Neuronal stem cell (in vitro differentiated cells): ENCODE measurements around the gene TTLL8.
"Not testable (repeated sequence)": the region's sequence is repeated elsewhere in the genome, so short reads cannot be mapped to it uniquely, and the experiment has no call there.

ENCODE experiments used
- DNase-seq: peaks from one replicate; pipeline ENCODE4 v3.0.0-alpha.2; 2013; ENCODE audit warnings: low spot score
- H2AFZ ChIP-seq: one replicate; pipeline ENCODE4 v1.6.1; 2013; ENCODE audit warnings: mild to moderate bottlenecking, low read length, inconsistent platforms
- H2AK5ac ChIP-seq: 2 replicates; pipeline ENCODE4 v1.6.1; 2013; ENCODE audit warnings: low read depth, mild to moderate bottlenecking, inconsistent platforms, low read length, moderate library complexity, mixed read lengths
- H2BK120ac ChIP-seq: 2 replicates; pipeline ENCODE4 v1.6.1; 2013; ENCODE audit warnings: low read depth, mild to moderate bottlenecking, inconsistent platforms, low read length, moderate library complexity, mixed read lengths
- H2BK12ac ChIP-seq: one replicate; pipeline ENCODE4 v1.6.1; 2013; ENCODE audit warnings: low read length, inconsistent platforms
- H2BK15ac ChIP-seq: 2 replicates; pipeline ENCODE4 v1.6.1; 2013; ENCODE audit warnings: mild to moderate bottlenecking, low read length, inconsistent platforms, mixed read lengths
- H2BK5ac ChIP-seq: one replicate; pipeline ENCODE4 v1.6.1; 2013; ENCODE audit warnings: inconsistent platforms, mild to moderate bottlenecking, low read length, moderate library complexity
- H3K14ac ChIP-seq: one replicate; pipeline ENCODE4 v1.6.1; 2013; ENCODE audit warnings: low read length, inconsistent platforms
- H3K18ac ChIP-seq: 2 replicates; pipeline ENCODE4 v1.6.1; 2013; ENCODE audit warnings: low read length, inconsistent platforms
- H3K23ac ChIP-seq: 2 replicates; pipeline ENCODE4 v1.6.1; 2013; ENCODE audit warnings: low read depth, mild to moderate bottlenecking, mixed read lengths, low read length, inconsistent platforms; ENCODE audit not compliant: poor library complexity
- H3K27ac ChIP-seq: replicated peaks from 3 replicates; pipeline ENCODE4 v1.5.1; 2013; ENCODE audit warnings: low read length, inconsistent platforms
- H3K27me3 ChIP-seq, 3 experiments: 2 replicates each; pipeline ENCODE4 v1.6.1; 2013; ENCODE audit warnings: low read length in 3 of 3, mild to moderate bottlenecking in 2 of 3, inconsistent platforms in 1 of 3, low read depth in 1 of 3, mixed read lengths in 1 of 3, moderate library complexity in 1 of 3; ENCODE audit not compliant: control insufficient read depth in 3 of 3, insufficient read depth in 3 of 3
- H3K36me3 ChIP-seq, 2 donors: replicated peaks in 1 of 2; 2 replicates each; pipeline ENCODE4 v1.6.1; 2013; ENCODE audit warnings: low read length in 2 of 2; ENCODE audit not compliant: control insufficient read depth in 2 of 2, insufficient read depth in 2 of 2
- H3K4ac ChIP-seq: 2 replicates; pipeline ENCODE4 v1.6.1; 2013; ENCODE audit warnings: inconsistent platforms, mild to moderate bottlenecking, low read length, moderate library complexity
- H3K4me1 ChIP-seq, 2 donors: 1 replicate in 1 of 2; 2 replicates in 1 of 2; pipeline ENCODE4 v1.6.1; 2013; ENCODE audit warnings: low read length in 2 of 2, low read depth in 1 of 2; ENCODE audit not compliant: control insufficient read depth in 2 of 2, insufficient read depth in 1 of 2
- H3K4me2 ChIP-seq: one replicate; pipeline ENCODE4 v1.6.1; 2013; ENCODE audit warnings: mild to moderate bottlenecking, low read length, inconsistent platforms; ENCODE audit not compliant: insufficient read depth, poor library complexity, severe bottlenecking
- H3K4me3 ChIP-seq, 2 donors: 2 replicates each; pipeline ENCODE4 v1.5.1; 2013; ENCODE audit warnings: low read length in 2 of 2, mild to moderate bottlenecking in 2 of 2, inconsistent platforms in 1 of 2, moderate library complexity in 1 of 2
- H3K79me1 ChIP-seq: one replicate; pipeline ENCODE4 v1.6.1; 2013; ENCODE audit warnings: low read depth, mild to moderate bottlenecking, inconsistent platforms, low read length, moderate library complexity
- H3K9ac ChIP-seq: one replicate; pipeline ENCODE4 v1.6.1; 2013; ENCODE audit warnings: mild to moderate bottlenecking, low read depth, low read length, inconsistent platforms; ENCODE audit not compliant: poor library complexity
- H3K9me3 ChIP-seq, 2 donors: replicated peaks in 1 of 2; 2 replicates each; pipeline versions ENCODE3 to v1.6.1; 2013; ENCODE audit warnings: low read length in 2 of 2, mild to moderate bottlenecking in 2 of 2, inconsistent platforms in 1 of 2, low read depth in 1 of 2, mixed read lengths in 1 of 2, moderate library complexity in 1 of 2; ENCODE audit not compliant: control insufficient read depth in 2 of 2, insufficient read depth in 1 of 2
- H4K8ac ChIP-seq: one replicate; pipeline ENCODE4 v1.6.1; 2013; ENCODE audit warnings: low read depth, mild to moderate bottlenecking, inconsistent platforms, low read length, moderate library complexity
- H4K91ac ChIP-seq: one replicate; pipeline ENCODE4 v1.6.1; 2013; ENCODE audit warnings: low read length, low read depth, mild to moderate bottlenecking, inconsistent platforms; ENCODE audit not compliant: poor library complexity
- WGBS, 2 donors: extraction: QIAGEN DNeasy Blood & Tissue Kit; methylation state at CpG; one replicate each; pipeline ENCODE4 v1.1.7; 2013; ENCODE audit warnings: missing lambda C conversion rate in 2 of 2, mixed read lengths in 1 of 2; ENCODE audit not compliant: insufficient read length in 2 of 2, insufficient replicate concordance in 1 of 2; ENCODE audit errors: extremely low coverage in 2 of 2; 5-methylcytosine and 5-hydroxymethylcytosine counted together

The TTLL8 gene

DNA sequence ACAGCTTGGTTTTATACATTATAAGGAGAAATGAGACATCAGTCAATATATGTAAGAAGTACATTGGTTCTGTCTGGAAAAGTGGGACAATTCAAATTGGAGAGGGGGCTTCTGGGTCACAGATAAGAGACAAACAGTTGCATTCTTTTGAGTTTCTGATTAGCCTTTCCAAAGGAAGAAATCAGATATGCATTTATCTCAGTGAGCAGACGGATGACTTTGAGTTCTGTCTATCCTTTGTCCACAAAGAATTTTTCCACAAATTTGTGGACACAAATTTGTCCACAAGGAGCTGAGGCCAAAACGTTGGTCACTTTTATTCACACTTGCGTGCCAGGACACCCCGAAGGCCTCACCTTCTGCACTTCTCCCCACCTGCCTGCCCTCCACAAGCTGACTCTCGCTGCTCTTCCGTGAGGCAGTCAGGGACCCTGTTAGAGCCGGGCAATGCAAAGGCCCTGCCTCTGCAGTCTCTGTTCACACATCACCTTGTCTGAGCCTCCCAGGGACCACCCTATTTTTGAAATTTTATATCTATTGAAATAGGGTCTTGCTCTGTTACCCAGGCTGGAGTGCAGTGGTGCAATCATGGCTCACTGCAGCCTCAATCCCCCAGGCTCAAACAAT, 66.1 kb downstream of the TTLL8 start:
- Histone ChIP-seq H3K9ac (no peak overlapping the region), H2AK5ac (no peak overlapping the region), H3K4me2 (no peak overlapping the region), H2BK120ac (no peak overlapping the region), H3K14ac (no peak overlapping the region), H4K8ac (no peak overlapping the region), H4K91ac (no peak overlapping the region), H3K27me3 (no peaks in the 10 kb centered on the region), H3K4me3 (no peak overlapping the region), H3K79me1 (no peaks in the 10 kb centered on the region), H2AFZ (no peak overlapping the region), H2BK5ac (no peak overlapping the region), H2BK15ac (no peak overlapping the region), H3K27ac (no peak overlapping the region), H3K36me3 (no peaks in the 10 kb centered on the region), H3K4me1 (peaks cover 0 to 2% of the 10 kb centered on the region in 2 donors), H3K18ac (no peak overlapping the region), H3K4ac (no peak overlapping the region), H3K23ac (no peak overlapping the region), H3K9me3 (peaks cover 5 to 9% of the 10 kb centered on the region in 2 donors), H2BK12ac (no peak overlapping the region)
- WGBS, 2 donors: no CpG with 5 or more reads among the region's 7 CpGs
- no peak for DNase-seq

DNA sequence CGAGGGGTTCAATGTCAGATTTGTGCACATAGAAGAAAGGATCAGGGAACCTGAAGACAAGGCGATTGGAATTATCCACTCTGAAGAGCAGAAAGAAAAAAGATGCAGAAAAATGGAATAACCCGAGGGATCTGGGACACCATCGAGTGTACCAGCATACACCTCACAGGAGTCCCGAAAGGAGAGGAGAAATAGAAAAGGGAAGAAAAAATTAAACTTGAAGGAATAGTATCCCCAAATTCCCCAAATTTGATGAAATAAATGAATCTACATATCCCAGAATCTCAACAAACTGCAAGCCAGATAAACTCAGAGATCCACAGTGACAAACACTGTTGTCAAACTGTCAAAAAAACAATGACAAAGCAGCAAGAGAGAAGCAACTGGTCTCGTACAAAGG, 66.9 kb downstream of the TTLL8 start:
- H2AK5ac ChIP-seq: no peak overlapping the region
- no peak overlapping the region for H2BK15ac ChIP-seq
- H3K4me1 ChIP-seq: peaks cover 0 to 2% of the 10 kb centered on the region in 2 donors
- H3K4me2 ChIP-seq: no peak overlapping the region
- no peak for DNase-seq
- no CpG with 5 or more reads among the region's 6 CpGs for WGBS, 2 donors
- no peak overlapping the region for H3K14ac ChIP-seq
- peaks cover 5 to 14% of the 10 kb centered on the region in 2 donors for H3K9me3 ChIP-seq
- no peaks in the 10 kb centered on the region for H3K36me3 ChIP-seq
- no peak overlapping the region for H3K18ac ChIP-seq
- no peak overlapping the region for H3K23ac ChIP-seq
- H4K8ac ChIP-seq: no peak overlapping the region
- H3K27me3 ChIP-seq: no peaks in the 10 kb centered on the region
- H3K4ac ChIP-seq: no peak overlapping the region
- no peak overlapping the region for H3K27ac ChIP-seq
- H3K9ac ChIP-seq: no peak overlapping the region
- no peaks in the 10 kb centered on the region for H3K79me1 ChIP-seq
- no peak overlapping the region for H2BK5ac ChIP-seq
- no peak overlapping the region for H2AFZ ChIP-seq
- no peak overlapping the region for H2BK120ac ChIP-seq
- no peak overlapping the region for H3K4me3 ChIP-seq
- H2BK12ac ChIP-seq: no peak overlapping the region
- H4K91ac ChIP-seq: no peak overlapping the region

DNA sequence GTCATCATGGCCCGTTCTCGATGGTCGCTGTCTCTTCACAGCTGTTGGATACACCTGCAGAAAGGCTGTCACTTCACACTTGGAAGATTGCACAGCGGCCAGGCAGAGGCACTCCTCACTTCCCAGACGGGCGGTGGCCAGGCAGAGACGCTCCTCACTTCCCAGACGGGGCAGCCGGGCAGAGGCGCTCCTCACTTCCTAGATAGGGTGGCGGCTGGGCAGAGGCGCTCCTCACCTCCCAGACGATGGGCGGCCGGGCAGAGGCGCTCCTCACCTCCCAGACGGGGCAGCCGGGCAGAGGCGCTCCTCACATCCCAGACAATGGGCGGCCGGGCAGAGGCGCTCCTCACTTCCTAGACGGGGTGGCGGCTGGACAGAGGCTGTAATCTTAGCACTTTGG, 68.3 kb downstream of the TTLL8 start:
- H3K4me3 ChIP-seq, H3K27me3 ChIP-seq, H2BK5ac ChIP-seq, H3K36me3 ChIP-seq, H4K91ac ChIP-seq, H3K4ac ChIP-seq, DNase-seq, H3K4me2 ChIP-seq, H3K4me1 ChIP-seq, H3K18ac ChIP-seq, H3K9ac ChIP-seq, H2BK12ac ChIP-seq, H2AFZ ChIP-seq, H4K8ac ChIP-seq, H3K27ac ChIP-seq, H2AK5ac ChIP-seq, H3K23ac ChIP-seq, H3K79me1 ChIP-seq, H2BK15ac ChIP-seq, H2BK120ac ChIP-seq, H3K14ac ChIP-seq: not testable (repeated sequence)
- H3K9me3 ChIP-seq: peaks cover 5 to 14% of the 10 kb centered on the region in 2 donors
- WGBS, 2 donors: no CpG with 5 or more reads among the region's 24 CpGs

DNA sequence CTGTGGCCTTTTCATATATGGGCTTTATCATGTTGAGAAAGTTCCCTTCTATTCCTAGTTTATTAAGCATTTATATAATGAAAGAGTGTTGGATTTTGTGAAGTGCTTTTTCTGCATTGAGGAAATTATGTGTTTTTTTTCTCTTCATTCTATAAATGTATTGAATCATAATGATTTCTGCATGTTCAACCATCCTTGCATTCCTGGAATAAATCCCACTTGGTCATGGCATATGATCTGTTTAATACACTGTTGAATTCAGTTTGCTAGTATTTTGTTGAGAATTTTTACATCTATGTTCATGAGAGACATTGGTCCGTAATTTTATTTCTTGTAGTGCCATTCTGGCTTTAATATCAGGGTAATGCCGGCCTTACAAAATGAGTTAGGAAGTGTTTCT, 71.8 kb downstream of the TTLL8 start:
- Histone ChIP-seq H3K9me3 (peaks cover 5 to 13% of the 10 kb centered on the region in 2 donors), H2BK12ac (no peak overlapping the region), H2BK5ac (no peak overlapping the region), H3K4ac (no peak overlapping the region), H3K36me3 (no peaks in the 10 kb centered on the region), H2BK120ac (no peak overlapping the region), H3K27ac (no peak overlapping the region), H3K27me3 (peaks cover 2 to 22% (median 17%) of the 10 kb centered on the region in 3 experiments), H2AK5ac (no peak overlapping the region), H3K18ac (no peak overlapping the region), H4K91ac (no peak overlapping the region), H3K4me1 (no peaks in the 10 kb centered on the region), H3K4me2 (no peak overlapping the region), H4K8ac (no peak overlapping the region), H3K4me3 (no peak overlapping the region), H3K14ac (no peak overlapping the region), H2AFZ (no peak overlapping the region), H3K9ac (no peak overlapping the region), H3K23ac (no peak overlapping the region), H2BK15ac (no peak overlapping the region), H3K79me1 (no peaks in the 10 kb centered on the region)
- WGBS, 2 donors: no CpG with 5 or more reads among the region's 2 CpGs
- DNase-seq: no peak
